K562 (cell line): Measurements from ENCODE around the gene COX4I2. TPM values are rescaled to one million over a fixed set of nuclear protein-coding genes. Genes with fewer than 3 reads are reported as not detected.

Experiments used
- ARID2 ChIP-seq: fragments of 450-650 bp; IDR thresholded peaks from 2 replicates; pipeline ENCODE4 v1.6.1; 2017; ENCODE audit warnings: antibody characterized with exemption, mild to moderate bottlenecking
- CCNT2 ChIP-seq: IDR thresholded peaks from 2 replicates; pipeline ENCODE4 v1.6.1; 2011; ENCODE audit warnings: borderline replicate concordance, low read depth, mild to moderate bottlenecking, moderate library complexity, mixed read lengths, low read length; ENCODE audit not compliant: insufficient read length; ENCODE audit errors: extremely low read depth
- KAT2B ChIP-seq: IDR thresholded peaks from one replicate; pipeline ENCODE4 v1.6.1; 2012; ENCODE audit warnings: low read depth, mild to moderate bottlenecking, control low read depth, inconsistent platforms, low read length, moderate library complexity
- KAT8 ChIP-seq: fragments of 450-650 bp; IDR thresholded peaks from 2 replicates; pipeline ENCODE4 v1.6.1; 2016; ENCODE audit warnings: low read depth, mild to moderate bottlenecking
- LCOR ChIP-seq: sonication (generic); formaldehyde crosslinking; IDR thresholded peaks from 2 replicates; pipeline ENCODE4 v1.8.0; 2022; ENCODE audit warnings: mild to moderate bottlenecking, missing genetic modification reagents
- MAZ ChIP-seq, 2 experiments: fragments of 450-650 bp in 1 of 2; sonication (generic) in 1 of 2; formaldehyde crosslinking; IDR thresholded peaks in 1 of 2; conservative IDR thresholded peaks in 1 of 2; 2 replicates each; pipeline versions ENCODE4 v1.4.0 to v1.5.0; 2020; ENCODE audit warnings: mild to moderate bottlenecking in 1 of 2, missing genetic modification reagents in 1 of 2
- NCOA1 ChIP-seq: fragments of 450-650 bp; IDR thresholded peaks from 2 replicates; pipeline ENCODE4 v1.6.1; 2016; ENCODE audit warnings: low read depth
- NCOA6 ChIP-seq: fragments of 450-650 bp; IDR thresholded peaks from 2 replicates; pipeline ENCODE4 v1.6.1; 2017; ENCODE audit warnings: mild to moderate bottlenecking
- NELFE ChIP-seq: IDR thresholded peaks from 2 replicates; pipeline ENCODE4 v1.6.1; 2011; ENCODE audit warnings: mild to moderate bottlenecking; ENCODE audit not compliant: insufficient read depth, insufficient read length
- RFX1 ChIP-seq: fragments of 450-650 bp; IDR thresholded peaks from 2 replicates; pipeline ENCODE4 v1.6.1; 2016; ENCODE audit warnings: mild to moderate bottlenecking, moderate library complexity
- XRCC5 ChIP-seq: fragments of 200-400 bp; formaldehyde crosslinking; IDR thresholded peaks from 2 replicates; pipeline ENCODE4 v1.6.1; 2017; ENCODE audit warnings: low read depth, mild to moderate bottlenecking, low read length
- ZNF23 ChIP-seq: fragments of 250-450 bp; sonication (Bioruptor Pico); IDR thresholded peaks from 2 replicates; pipeline ENCODE4 v1.4.0; 2020; ENCODE audit warnings: mild to moderate bottlenecking
- polyA plus RNA-seq, 8 experiments: library from polyadenylated mRNA; depleted of rRNA in 4 of 8; stranded (reverse) in 5 of 8; unstranded in 3 of 8; fragments of >200 nt; fragmentation: Nextera tagmentation in 2 of 8; fragmentation: Illumina TruSeq in 1 of 8; extraction: Ambion mirVana in 2 of 8; extraction: Trizol in 1 of 8; gene quantifications; 2 replicates each; pipeline versions ENCODE4 v1.2.1 to v1.2.3, GENCODE V29; 2011 to 2014; ENCODE audit warnings: inconsistent platforms in 1 of 8, missing spikeins in 1 of 8
- total RNA-seq, 7 experiments: library from RNA; depleted of rRNA in 6 of 7; stranded (reverse); fragments of >200 nt in 6 of 7; fragmentation: Illumina TruSeq in 2 of 7; extraction: Trizol in 2 of 7; gene quantifications; 2 replicates each; pipeline versions ENCODE4 v1.2.1 to v1.2.3, GENCODE V29; 2011 to 2021; ENCODE audit warnings: low replicate concordance in 1 of 7
- TF ChIP-seq, protein P1 (sequence below): sonication (generic); formaldehyde crosslinking; IDR thresholded peaks from 2 replicates; pipeline ENCODE4 v1.8.0; 2022; ENCODE audit warnings: missing genetic modification reagents, mild to moderate bottlenecking, moderate library complexity, borderline replicate concordance
- TF ChIP-seq, protein P2 (sequence below): fragments of 450-650 bp; formaldehyde crosslinking; IDR thresholded peaks from 2 replicates; pipeline ENCODE4 v1.4.0; 2022; ENCODE audit warnings: missing genetic modification characterization
- TF ChIP-seq, protein P3 (sequence below): conservative IDR thresholded peaks from 2 replicates; pipeline ENCODE4 v1.6.1; 2011; ENCODE audit warnings: low read depth, mild to moderate bottlenecking, low read length; ENCODE audit not compliant: control insufficient read depth
- TF ChIP-seq, protein P4 (sequence below): fragments of 250-450 bp; sonication (Bioruptor Pico); IDR thresholded peaks from 2 replicates; pipeline ENCODE4 v1.8.0; 2022; ENCODE audit warnings: moderate library complexity, mild to moderate bottlenecking, inconsistent platforms

The COX4I2 gene
- total and polyA plus RNA-seq, 9 of the 15 experiments (the other 6 are each of a cell fraction or from before 2014, with no cell fraction given), result not detected

DNA sequence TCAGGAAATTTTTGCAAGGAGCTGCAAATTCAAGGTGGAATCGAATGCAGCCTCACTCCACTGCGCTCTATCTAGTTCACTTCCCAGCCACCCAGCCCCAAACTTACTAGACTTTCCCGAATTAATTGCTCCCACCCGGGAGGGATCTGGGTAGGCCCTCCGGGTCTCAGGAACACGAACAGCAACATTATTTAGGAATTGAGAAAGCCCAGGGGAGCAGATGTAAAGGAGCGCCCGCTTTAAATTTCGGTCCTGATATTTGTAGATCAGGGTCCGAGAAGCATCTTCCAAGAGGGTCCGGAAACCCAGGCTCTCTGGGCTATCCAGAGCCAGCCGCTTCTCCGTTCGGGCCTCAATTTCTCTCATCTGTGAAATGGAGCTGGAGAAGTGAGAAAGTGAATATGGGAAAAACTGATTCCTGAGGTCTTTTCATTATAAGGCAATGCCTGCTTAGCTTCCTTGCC, 33.1 kb upstream of the COX4I2 start (continued):
- TF ChIP-seq RFX1 (no peak), ARID2 (no peak), KAT2B (no peak), ZNF23 (CRISPR knock-in tag) (no peak), NCOA6 (no peak), LCOR (no peak), NELFE (no peak), NCOA1 (no peak), KAT8 (no peak), CCNT2 (no peak), XRCC5 (peak; percentile 12; the same call in 1 of the 2 replicates), MAZ (CRISPR knock-in tag; conservative IDR thresholded peaks at IDR 0.05 in 1 of 2, IDR thresholded peaks at IDR 0.05 in 1 of 2) (no peak)
- TF ChIP-seq, protein P1, sequence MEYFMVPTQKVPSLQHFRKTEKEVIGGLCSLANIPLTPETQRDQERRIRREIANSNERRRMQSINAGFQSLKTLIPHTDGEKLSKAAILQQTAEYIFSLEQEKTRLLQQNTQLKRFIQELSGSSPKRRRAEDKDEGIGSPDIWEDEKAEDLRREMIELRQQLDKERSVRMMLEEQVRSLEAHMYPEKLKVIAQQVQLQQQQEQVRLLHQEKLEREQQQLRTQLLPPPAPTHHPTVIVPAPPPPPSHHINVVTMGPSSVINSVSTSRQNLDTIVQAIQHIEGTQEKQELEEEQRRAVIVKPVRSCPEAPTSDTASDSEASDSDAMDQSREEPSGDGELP (CRISPR knock-in tag), result no peak
- TF ChIP-seq, protein P2, sequence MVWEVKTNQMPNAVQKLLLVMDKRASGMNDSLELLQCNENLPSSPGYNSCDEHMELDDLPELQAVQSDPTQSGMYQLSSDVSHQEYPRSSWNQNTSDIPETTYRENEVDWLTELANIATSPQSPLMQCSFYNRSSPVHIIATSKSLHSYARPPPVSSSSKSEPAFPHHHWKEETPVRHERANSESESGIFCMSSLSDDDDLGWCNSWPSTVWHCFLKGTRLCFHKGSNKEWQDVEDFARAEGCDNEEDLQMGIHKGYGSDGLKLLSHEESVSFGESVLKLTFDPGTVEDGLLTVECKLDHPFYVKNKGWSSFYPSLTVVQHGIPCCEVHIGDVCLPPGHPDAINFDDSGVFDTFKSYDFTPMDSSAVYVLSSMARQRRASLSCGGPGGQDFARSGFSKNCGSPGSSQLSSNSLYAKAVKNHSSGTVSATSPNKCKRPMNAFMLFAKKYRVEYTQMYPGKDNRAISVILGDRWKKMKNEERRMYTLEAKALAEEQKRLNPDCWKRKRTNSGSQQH (CRISPR knock-in tag), result no peak
- TF ChIP-seq, protein P3, sequence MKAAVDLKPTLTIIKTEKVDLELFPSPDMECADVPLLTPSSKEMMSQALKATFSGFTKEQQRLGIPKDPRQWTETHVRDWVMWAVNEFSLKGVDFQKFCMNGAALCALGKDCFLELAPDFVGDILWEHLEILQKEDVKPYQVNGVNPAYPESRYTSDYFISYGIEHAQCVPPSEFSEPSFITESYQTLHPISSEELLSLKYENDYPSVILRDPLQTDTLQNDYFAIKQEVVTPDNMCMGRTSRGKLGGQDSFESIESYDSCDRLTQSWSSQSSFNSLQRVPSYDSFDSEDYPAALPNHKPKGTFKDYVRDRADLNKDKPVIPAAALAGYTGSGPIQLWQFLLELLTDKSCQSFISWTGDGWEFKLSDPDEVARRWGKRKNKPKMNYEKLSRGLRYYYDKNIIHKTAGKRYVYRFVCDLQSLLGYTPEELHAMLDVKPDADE, result no peak
- TF ChIP-seq, protein P4, sequence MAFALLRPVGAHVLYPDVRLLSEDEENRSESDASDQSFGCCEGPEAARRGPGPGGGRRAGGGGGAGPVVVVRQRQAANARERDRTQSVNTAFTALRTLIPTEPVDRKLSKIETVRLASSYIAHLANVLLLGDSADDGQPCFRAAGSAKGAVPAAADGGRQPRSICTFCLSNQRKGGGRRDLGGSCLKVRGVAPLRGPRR, result no peak
